Memory B cell (primary cell): Measurements from ENCODE around the gene NBEAL2.

Source experiments
- ATAC-seq: fragments of 150-1000 bp; cut with Tn5 transposase; 2 replicates; pipeline ENCODE4 v1.10.0; 2021; ENCODE audit warnings: low read depth, mild to moderate bottlenecking, moderate library complexity
- DNase-seq, 2 donors: peaks; one replicate each; pipeline ENCODE4 v3.0.0; 2022; ENCODE audit warnings: low spot score in 2 of 2
- H3K27ac Mint-ChIP-seq: one replicate; pipeline ENCODE4 v1.8.0; 2022; ENCODE audit warnings: mild to moderate bottlenecking, moderate library complexity, mixed read lengths
- H3K27me3 Mint-ChIP-seq: one replicate; pipeline ENCODE4 v1.8.0; 2022; ENCODE audit warnings: mixed read lengths
- H3K36me3 Mint-ChIP-seq: one replicate; pipeline ENCODE4 v1.8.0; 2022; ENCODE audit warnings: mild to moderate bottlenecking, mixed read lengths
- H3K4me1 Mint-ChIP-seq: one replicate; pipeline ENCODE4 v1.8.0; 2022; ENCODE audit warnings: mixed read lengths
- H3K4me3 Mint-ChIP-seq: one replicate; pipeline ENCODE4 v1.8.0; 2022; ENCODE audit warnings: mild to moderate bottlenecking, moderate library complexity, mixed read lengths
- H3K9me3 Mint-ChIP-seq: one replicate; pipeline ENCODE4 v1.8.0; 2022; ENCODE audit warnings: mixed read lengths

Gene NBEAL2

DNA sequence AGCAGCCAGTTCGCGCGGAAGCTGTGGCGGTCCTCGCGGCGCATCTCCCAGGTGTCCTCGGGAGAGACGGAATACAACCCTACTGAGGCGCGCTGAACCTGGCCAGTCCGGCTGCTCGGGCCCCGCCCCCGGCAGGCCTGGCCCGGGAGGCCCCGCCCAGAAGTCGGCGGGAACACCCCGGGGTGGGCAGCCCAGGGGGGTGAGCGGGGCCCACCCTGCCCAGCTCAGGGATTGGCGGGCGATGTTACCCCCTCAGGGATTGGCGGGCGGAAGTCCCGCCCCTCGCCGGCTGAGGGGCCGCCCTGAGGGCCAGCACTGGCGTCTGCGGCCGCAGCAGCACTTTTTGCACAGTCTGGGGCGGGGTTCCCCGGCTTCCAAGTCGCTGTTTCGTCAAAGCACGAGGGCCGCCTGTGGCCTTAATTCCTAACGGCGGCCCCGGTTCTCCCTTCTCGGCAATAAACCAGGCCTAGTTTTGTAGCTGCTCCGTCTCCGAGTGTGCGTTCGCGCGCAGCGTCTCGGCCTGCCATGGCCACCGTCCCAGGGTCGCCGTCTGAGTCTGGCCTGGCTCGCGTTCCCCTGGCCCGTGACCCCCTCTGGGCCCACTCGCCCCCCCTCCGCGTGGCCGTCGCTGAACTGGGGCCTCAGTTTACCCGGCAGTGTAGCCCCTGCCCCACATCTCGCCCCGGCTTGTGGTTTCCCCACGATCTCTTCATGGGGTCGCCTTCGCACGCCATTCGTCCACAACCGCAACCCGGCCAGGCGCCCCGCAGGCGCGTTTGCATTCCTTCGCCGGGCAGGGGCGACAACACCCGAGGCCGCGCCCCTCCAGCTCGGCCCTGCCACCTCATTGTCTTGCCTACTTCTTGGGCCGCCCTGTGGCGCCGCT is 30.0 kb downstream of the NBEAL2 start:
- H3K4me1 Mint-ChIP-seq, result peaks cover 4% of the 10 kb centered on the region
- H3K36me3 Mint-ChIP-seq, result peaks cover 3% of the 10 kb centered on the region
- peak overlapping the region; percentile 89 for H3K27ac Mint-ChIP-seq
- H3K27me3 Mint-ChIP-seq, result no peaks in the 10 kb centered on the region
- no peaks in the 10 kb centered on the region for H3K9me3 Mint-ChIP-seq
- ATAC-seq (peak; percentile 90), DNase-seq (peak; percentile 71 to 75)
- H3K4me3 Mint-ChIP-seq, result peak overlapping the region; percentile 81

DNA sequence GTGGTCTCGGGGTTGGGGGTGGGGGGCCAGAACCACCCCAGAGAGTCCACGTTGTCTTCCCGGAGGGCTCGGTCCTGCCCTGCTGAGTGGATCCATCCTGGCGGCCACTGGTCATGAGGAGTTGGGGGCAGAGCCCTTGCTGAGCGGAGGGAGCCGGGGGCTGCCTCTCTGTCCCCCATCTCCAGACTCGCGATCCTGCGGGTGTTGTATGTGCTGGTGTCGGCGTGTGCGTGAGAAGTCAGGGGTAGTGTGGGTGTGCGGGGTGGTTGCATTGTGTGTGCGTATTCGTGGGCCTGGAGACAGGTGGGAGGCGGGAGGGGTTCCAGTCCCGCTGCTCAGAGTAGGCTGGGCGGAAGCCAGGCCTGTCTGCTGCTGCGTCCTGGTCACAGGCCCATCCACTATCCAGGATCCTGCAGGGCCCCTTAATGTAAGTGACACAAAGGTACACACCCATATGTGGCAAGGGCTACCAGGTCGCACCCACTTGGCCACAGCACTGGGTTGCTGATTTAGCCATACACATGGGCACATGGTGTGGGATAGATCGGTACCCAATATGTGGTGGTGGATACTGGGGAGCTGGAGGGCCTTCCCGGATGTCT is 30.7 kb downstream of the NBEAL2 start:
- peaks cover 4% of the 10 kb centered on the region for H3K4me1 Mint-ChIP-seq
- no peaks in the 10 kb centered on the region for H3K27me3 Mint-ChIP-seq
- H3K36me3 Mint-ChIP-seq, result peaks cover 3% of the 10 kb centered on the region
- peak overlapping the region; percentile 81 for H3K4me3 Mint-ChIP-seq
- DNase-seq (no peak), ATAC-seq (no peak)
- H3K9me3 Mint-ChIP-seq, result no peaks in the 10 kb centered on the region
- H3K27ac Mint-ChIP-seq, result peak overlapping the region; percentile 89

DNA sequence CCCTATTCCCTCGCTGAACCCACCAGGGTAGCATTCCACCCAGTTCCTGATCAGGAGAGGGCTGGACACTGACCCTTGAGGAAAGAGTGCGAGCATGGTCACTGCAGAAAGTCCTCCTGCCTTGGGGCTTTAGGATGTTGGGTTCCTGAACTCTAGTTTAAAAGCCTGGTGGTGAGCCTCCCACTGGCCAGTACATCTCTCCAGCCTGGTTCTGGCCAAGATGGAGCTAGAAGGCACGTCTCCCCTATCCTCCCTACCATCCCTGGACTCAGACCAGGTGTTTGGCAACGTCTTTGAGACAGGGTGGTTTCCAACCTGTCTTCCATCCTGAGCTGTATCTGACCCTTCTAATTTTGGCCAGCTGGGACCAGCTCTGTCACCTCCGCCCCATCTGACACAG is 31.4 kb downstream of the NBEAL2 start:
- H3K27ac Mint-ChIP-seq, result peak overlapping the region; percentile 89
- H3K36me3 Mint-ChIP-seq, result peaks cover under 1% of the 10 kb centered on the region
- no peaks in the 10 kb centered on the region for H3K27me3 Mint-ChIP-seq
- peaks cover 4% of the 10 kb centered on the region for H3K4me1 Mint-ChIP-seq
- no peak for ATAC-seq
- H3K9me3 Mint-ChIP-seq, result no peaks in the 10 kb centered on the region
- DNase-seq, result no peak
- H3K4me3 Mint-ChIP-seq, result peak overlapping the region; percentile 81

DNA sequence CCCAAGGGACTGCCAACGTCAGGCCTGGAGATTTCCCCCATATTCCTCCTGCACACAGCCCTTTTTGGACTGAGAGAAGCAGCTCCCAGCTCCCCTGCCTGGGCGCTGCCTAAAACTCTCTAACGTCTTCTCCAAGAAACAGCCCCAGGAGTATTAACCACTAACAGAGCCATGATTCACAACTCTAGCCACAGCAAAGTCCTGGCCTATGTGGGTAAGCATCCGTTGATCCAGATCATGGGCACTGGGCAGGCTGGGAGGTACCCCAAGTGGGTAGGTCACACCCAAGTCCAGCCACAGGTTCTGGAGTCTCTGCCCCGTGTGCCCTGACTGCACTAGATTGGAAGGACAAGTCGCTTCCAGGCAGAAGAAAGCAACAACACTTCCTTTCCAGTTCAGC is 31.9 kb downstream of the NBEAL2 start:
- H3K9me3 Mint-ChIP-seq, result no peaks in the 10 kb centered on the region
- H3K36me3 Mint-ChIP-seq, result no peaks in the 10 kb centered on the region
- DNase-seq (peak in 1 of 2 donors; percentile 9), ATAC-seq (no peak)
- peaks cover 7% of the 10 kb centered on the region for H3K4me1 Mint-ChIP-seq
- H3K27ac Mint-ChIP-seq, result peak overlapping the region; percentile 89
- H3K27me3 Mint-ChIP-seq, result no peaks in the 10 kb centered on the region
- no peak overlapping the region for H3K4me3 Mint-ChIP-seq

- peaks cover 1% of the 10 kb centered on the region for H3K36me3 Mint-ChIP-seq
Measured at GRCh38 chr3:47012342-47013230, 33.1 kb downstream of the NBEAL2 start.

GRCh38 chr3:47013231-47013630 is 33.8 kb downstream of the NBEAL2 start:
- Mint-ChIP-seq H3K27ac (no peak overlapping the region), H3K36me3 (peaks cover 2% of the 10 kb centered on the region), H3K4me3 (no peak overlapping the region), H3K9me3 (no peaks in the 10 kb centered on the region), H3K27me3 (no peaks in the 10 kb centered on the region), H3K4me1 (peaks cover 22% of the 10 kb centered on the region)
- ATAC-seq (no peak), DNase-seq (no peak)

More at GRCh38 chr3:47012342-47013230, 33.1 kb downstream of the NBEAL2 start:
- Mint-ChIP-seq H3K4me1 (peaks cover 18% of the 10 kb centered on the region), H3K27ac (peak overlapping the region; percentile 89), H3K4me3 (no peak overlapping the region), H3K9me3 (no peaks in the 10 kb centered on the region), H3K27me3 (no peaks in the 10 kb centered on the region)
- ATAC-seq, result no peak
- peak in 1 of 2 donors; percentile 9 for DNase-seq

- no peak for DNase-seq
- Mint-ChIP-seq H3K36me3 (peaks cover 7% of the 10 kb centered on the region), H3K27ac (peak overlapping the region; percentile 60), H3K4me3 (no peak overlapping the region), H3K4me1 (peaks cover 27% of the 10 kb centered on the region), H3K27me3 (no peaks in the 10 kb centered on the region), H3K9me3 (no peaks in the 10 kb centered on the region)
- ATAC-seq, result no peak
Measured at GRCh38 chr3:47014036-47014435, 34.6 kb downstream of the NBEAL2 start.

GRCh38 chr3:47015151-47015550 is 35.7 kb downstream of the NBEAL2 start:
- H3K27ac Mint-ChIP-seq, result no peak overlapping the region
- peaks cover 29% of the 10 kb centered on the region for H3K4me1 Mint-ChIP-seq
- peaks cover 11% of the 10 kb centered on the region for H3K36me3 Mint-ChIP-seq
- H3K27me3 Mint-ChIP-seq, result no peaks in the 10 kb centered on the region
- H3K4me3 Mint-ChIP-seq, result no peak overlapping the region
- H3K9me3 Mint-ChIP-seq, result no peaks in the 10 kb centered on the region
- ATAC-seq (no peak), DNase-seq (no peak)

GRCh38 chr3:47016086-47016933 is 36.8 kb downstream of the NBEAL2 start:
- H3K9me3 Mint-ChIP-seq, result no peaks in the 10 kb centered on the region
- H3K36me3 Mint-ChIP-seq, result peaks cover 12% of the 10 kb centered on the region
- H3K27me3 Mint-ChIP-seq, result no peaks in the 10 kb centered on the region
- ATAC-seq (no peak), DNase-seq (no peak)
- no peak overlapping the region for H3K4me3 Mint-ChIP-seq
- H3K4me1 Mint-ChIP-seq, result peaks cover 29% of the 10 kb centered on the region
- peak overlapping the region; percentile 88 for H3K27ac Mint-ChIP-seq

DNA sequence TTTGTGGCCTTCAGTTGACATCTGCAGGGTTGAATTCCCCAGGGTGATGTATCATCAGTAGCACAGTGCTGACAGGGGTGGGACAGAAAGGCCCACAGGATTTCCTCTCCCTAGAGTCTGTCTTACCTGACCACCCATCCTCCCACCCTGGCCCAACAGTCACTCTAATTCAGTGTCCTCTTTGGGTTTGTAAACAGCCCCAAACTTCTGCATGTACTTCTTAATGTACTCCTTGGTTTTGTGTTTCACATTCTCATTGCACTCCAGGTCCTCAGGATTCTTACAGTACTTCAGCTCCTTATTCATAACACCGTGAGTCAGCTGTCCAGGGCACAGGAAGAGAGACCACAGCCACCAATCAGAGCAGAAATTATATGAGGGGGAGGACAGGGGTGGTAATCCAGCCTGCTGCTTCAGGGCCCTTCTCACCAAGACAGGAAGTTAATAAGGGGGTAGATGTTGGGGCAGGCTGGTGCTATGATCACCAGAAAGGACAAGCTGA is 37.5 kb downstream of the NBEAL2 start:
- Mint-ChIP-seq H3K4me3 (no peak overlapping the region), H3K36me3 (peaks cover 12% of the 10 kb centered on the region), H3K9me3 (no peaks in the 10 kb centered on the region), H3K27me3 (no peaks in the 10 kb centered on the region), H3K27ac (peak overlapping the region; percentile 88), H3K4me1 (peaks cover 29% of the 10 kb centered on the region)
- ATAC-seq, result peak; percentile 88
- peak in 1 of 2 donors; percentile 9 for DNase-seq

GRCh38 chr3:47017504-47018268 is 38.2 kb downstream of the NBEAL2 start:
- no peak overlapping the region for H3K4me3 Mint-ChIP-seq
- ATAC-seq, result no peak
- DNase-seq, result no peak
- peak overlapping the region; percentile 88 for H3K27ac Mint-ChIP-seq
- H3K4me1 Mint-ChIP-seq, result peaks cover 29% of the 10 kb centered on the region
- H3K9me3 Mint-ChIP-seq, result no peaks in the 10 kb centered on the region
- peaks cover 12% of the 10 kb centered on the region for H3K36me3 Mint-ChIP-seq
- no peaks in the 10 kb centered on the region for H3K27me3 Mint-ChIP-seq

DNA sequence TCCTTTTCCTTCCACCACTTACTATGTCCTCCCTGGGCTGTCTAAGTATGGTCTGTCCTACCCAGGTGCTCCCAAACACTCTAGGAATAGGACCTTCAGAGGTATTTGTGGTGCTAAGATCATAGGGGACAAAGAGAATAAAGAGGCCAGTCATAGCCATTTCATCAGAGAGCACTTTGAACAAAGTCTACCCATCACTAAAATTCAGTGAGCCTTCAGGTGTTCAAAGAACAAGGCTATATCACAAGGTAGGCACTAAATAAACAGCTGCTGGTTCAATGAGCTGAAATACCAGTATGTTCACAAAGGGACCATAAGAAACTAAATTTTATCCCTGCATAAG is 38.8 kb downstream of the NBEAL2 start:
- ATAC-seq, result no peak
- H3K4me1 Mint-ChIP-seq, result peaks cover 29% of the 10 kb centered on the region
- no peaks in the 10 kb centered on the region for H3K9me3 Mint-ChIP-seq
- no peak overlapping the region for H3K4me3 Mint-ChIP-seq
- DNase-seq, result no peak
- H3K27me3 Mint-ChIP-seq, result no peaks in the 10 kb centered on the region
- H3K27ac Mint-ChIP-seq, result peak overlapping the region; percentile 88
- peaks cover 12% of the 10 kb centered on the region for H3K36me3 Mint-ChIP-seq
